H1 (cell line): ENCODE measurements around the gene CCDC112. TPM values are rescaled to one million over a fixed set of nuclear protein-coding genes. Genes with fewer than 3 reads are reported as not detected.

Experiments
- CTCF ChIA-PET: fragments of 300-600 bp; sonication (Branson Sonifier 250); formaldehyde crosslinking; loops from one replicate; lab custom pipeline; 2021; ENCODE audit not compliant: partially characterized antibody; lab: Charles Lee
- POLR2A ChIA-PET: fragments of 300-600 bp; sonication (Branson Sonifier 250); formaldehyde crosslinking; loops from one replicate; lab custom pipeline; 2021; ENCODE audit warnings: inconsistent platforms; ENCODE audit not compliant: partially characterized antibody; lab: Charles Lee
- DNase-seq, 2 experiments: peaks; one replicate each; pipeline versions ENCODE4 v3.0.0 to v3.0.0-alpha.2; 2010 to 2022; ENCODE audit warnings: low spot score in 2 of 2, low read depth in 1 of 2, mixed read lengths in 1 of 2
- FAIRE-seq: peaks from 2 replicates; lab custom pipeline; 2011; peaks lifted over from hg19 to GRCh38; lab: Jason Lieb, UNC
- H2AFZ ChIP-seq: 2 replicates; pipeline ENCODE4 v1.8.1; 2012; ENCODE audit warnings: low read length, inconsistent platforms
- H2AK5ac ChIP-seq: 2 replicates; pipeline ENCODE4 v1.6.1; 2013; ENCODE audit warnings: low read depth, low read length
- H2BK120ac ChIP-seq: replicated peaks from 2 replicates; pipeline ENCODE3; 2013; ENCODE audit warnings: low read depth, low read length, inconsistent platforms
- H2BK12ac ChIP-seq: 2 replicates; pipeline ENCODE4 v1.6.1; 2013; ENCODE audit warnings: low read depth, low read length
- H2BK15ac ChIP-seq: 2 replicates; pipeline ENCODE4 v1.6.1; 2013; ENCODE audit warnings: low read length
- H2BK20ac ChIP-seq: 2 replicates; pipeline ENCODE4 v1.6.1; 2013; ENCODE audit warnings: low read length
- H2BK5ac ChIP-seq: 2 replicates; pipeline ENCODE4 v1.6.1; 2013; ENCODE audit warnings: low read depth, low read length
- H3K14ac ChIP-seq: 2 replicates; pipeline ENCODE4 v1.6.1; 2013; ENCODE audit warnings: inconsistent platforms; ENCODE audit not compliant: insufficient read length
- H3K18ac ChIP-seq: 2 replicates; pipeline ENCODE4 v1.6.1; 2013; ENCODE audit warnings: low read length; ENCODE audit errors: extremely low read depth
- H3K23ac ChIP-seq: 2 replicates; pipeline ENCODE4 v1.6.1; 2013; ENCODE audit warnings: inconsistent platforms; ENCODE audit not compliant: insufficient read length
- H3K23me2 ChIP-seq: 2 replicates; pipeline ENCODE4 v1.6.1; 2013; ENCODE audit warnings: low read depth, low read length
- H3K27ac ChIP-seq: 2 replicates; pipeline ENCODE4 v1.6.1; 2011; ENCODE audit warnings: low read depth, low read length, inconsistent platforms
- H3K27me3 ChIP-seq, 4 experiments: replicated peaks in 1 of 4; 1 replicate in 1 of 4; 2 replicates in 3 of 4; pipeline versions ENCODE4 v1.6.1 to v1.8.1; 2011 to 2013; ENCODE audit warnings: low read length in 3 of 4, mild to moderate bottlenecking in 3 of 4, inconsistent platforms in 2 of 4, mixed read lengths in 2 of 4, moderate library complexity in 1 of 4; ENCODE audit not compliant: control insufficient read depth in 3 of 4, insufficient read depth in 3 of 4; ENCODE audit errors: extremely low read depth in 1 of 4
- H3K36me3 ChIP-seq, 4 experiments: 2 replicates each; pipeline versions ENCODE4 v1.6.1 to v1.8.1; 2011 to 2013; ENCODE audit warnings: mild to moderate bottlenecking in 4 of 4, low read length in 3 of 4, moderate library complexity in 2 of 4, control low read depth in 1 of 4, inconsistent platforms in 1 of 4; ENCODE audit not compliant: insufficient read depth in 4 of 4, control insufficient read depth in 2 of 4
- H3K4ac ChIP-seq: replicated peaks from 2 replicates; pipeline ENCODE3; 2013; ENCODE audit warnings: low read length, low read depth, mixed read lengths, inconsistent platforms; ENCODE audit not compliant: insufficient read length
- H3K4me1 ChIP-seq, 4 experiments: replicated peaks in 1 of 4; 1 replicate in 1 of 4; 2 replicates in 3 of 4; pipeline versions ENCODE4 v1.6.1 to v1.8.1; 2011 to 2013; ENCODE audit warnings: low read length in 3 of 4, inconsistent platforms in 2 of 4, mixed read lengths in 1 of 4; ENCODE audit not compliant: insufficient read depth in 4 of 4, control insufficient read depth in 3 of 4
- H3K4me2 ChIP-seq, 2 experiments: 2 replicates each; pipeline versions ENCODE4 v1.6.1 to v1.8.1; 2011 to 2013; ENCODE audit warnings: low read depth in 2 of 2, low read length in 2 of 2, control low read depth in 1 of 2, inconsistent platforms in 1 of 2, mild to moderate bottlenecking in 1 of 2; ENCODE audit not compliant: insufficient read depth in 1 of 2
- H3K4me3 ChIP-seq, 4 experiments: fragments of 200-600, 300-600 bp in 1 of 4; sonication (generic), shearing (Covaris generic), sonication (Bioruptor Twin) in 1 of 4; 2 replicates each; pipeline versions ENCODE4 v1.5.1 to v1.8.1; 2011 to 2016; ENCODE audit warnings: low read length in 4 of 4, low read depth in 3 of 4, control low read depth in 2 of 4, inconsistent platforms in 2 of 4, mild to moderate bottlenecking in 2 of 4, mixed read lengths in 1 of 4, moderate library complexity in 1 of 4; ENCODE audit not compliant: insufficient read depth in 2 of 4; ENCODE audit errors: extremely low read depth in 1 of 4
- H3K56ac ChIP-seq: replicated peaks from 2 replicates; pipeline ENCODE3; 2013; ENCODE audit warnings: low read depth, mild to moderate bottlenecking, mixed read lengths, low read length, inconsistent platforms; ENCODE audit not compliant: insufficient read length
- H3K79me1 ChIP-seq: 2 replicates; pipeline ENCODE4 v1.6.1; 2013; ENCODE audit warnings: low read depth, low read length, control low read depth
- H3K79me2 ChIP-seq, 2 experiments: 2 replicates each; pipeline versions ENCODE4 v1.6.1 to v1.8.1; 2012 to 2013; ENCODE audit warnings: low read length in 2 of 2, mild to moderate bottlenecking in 2 of 2, inconsistent platforms in 1 of 2; ENCODE audit not compliant: insufficient read depth in 2 of 2, control insufficient read depth in 1 of 2
- H3K9ac ChIP-seq, 4 experiments: replicated peaks in 1 of 4; 1 replicate in 1 of 4; 2 replicates in 3 of 4; pipeline versions ENCODE4 v1.6.1 to v1.8.1; 2011 to 2013; ENCODE audit warnings: low read depth in 3 of 4, low read length in 3 of 4, control low read depth in 2 of 4, mild to moderate bottlenecking in 2 of 4, moderate library complexity in 2 of 4, inconsistent platforms in 1 of 4; ENCODE audit errors: extremely low read depth in 1 of 4
- H3K9me3 ChIP-seq, 2 experiments: 2 replicates each; pipeline versions ENCODE4 v1.6.1 to v1.8.1; 2012 to 2013; ENCODE audit warnings: mild to moderate bottlenecking in 2 of 2, moderate library complexity in 2 of 2, control low read depth in 1 of 2, inconsistent platforms in 1 of 2, low read depth in 1 of 2, low read length in 1 of 2, mixed read lengths in 1 of 2; ENCODE audit not compliant: insufficient read depth in 2 of 2
- H4K20me1 ChIP-seq, 2 experiments: replicated peaks in 1 of 2; 2 replicates each; pipeline versions ENCODE3 to v1.8.1; 2011 to 2013; ENCODE audit warnings: inconsistent platforms in 2 of 2, low read length in 2 of 2, mild to moderate bottlenecking in 1 of 2; ENCODE audit not compliant: insufficient read depth in 2 of 2, control insufficient read depth in 1 of 2
- H4K5ac ChIP-seq: 2 replicates; pipeline ENCODE4 v1.6.1; 2013; ENCODE audit warnings: low read length, low read depth, mixed read lengths, inconsistent platforms; ENCODE audit not compliant: insufficient read length
- H4K8ac ChIP-seq: 2 replicates; pipeline ENCODE4 v1.8.0; 2013; ENCODE audit warnings: mild to moderate bottlenecking, moderate library complexity, low read length, inconsistent platforms; ENCODE audit not compliant: insufficient read depth; ENCODE audit errors: extremely low read depth
- H4K91ac ChIP-seq: replicated peaks from 2 replicates; pipeline ENCODE3; 2013; ENCODE audit warnings: low read length, mixed read lengths, inconsistent platforms; ENCODE audit not compliant: insufficient read length
- CBX5 ChIP-seq: fragments of 300-800, 300-1000 bp; sonication (generic); IDR thresholded peaks from 2 replicates; pipeline ENCODE4 v1.7.1; 2016; ENCODE audit warnings: antibody characterized with exemption, low read length, low read depth
- KDM4A ChIP-seq: IDR thresholded peaks from one replicate; pipeline ENCODE4 v1.7.1; 2012; ENCODE audit warnings: low read depth, mild to moderate bottlenecking, moderate library complexity, low read length, inconsistent platforms; ENCODE audit not compliant: severe bottlenecking
- NANOG ChIP-seq: IDR thresholded peaks from 2 replicates; pipeline ENCODE4 v1.6.1; 2011; ENCODE audit warnings: low read length, low read depth, mild to moderate bottlenecking, inconsistent platforms; ENCODE audit not compliant: insufficient read depth, poor library complexity, severe bottlenecking
- NRF1 ChIP-seq: IDR thresholded peaks from 2 replicates; pipeline ENCODE4 v1.6.1; 2011; ENCODE audit warnings: mild to moderate bottlenecking, low read depth, low read length, improper control_type of control experiment
- RAD21 ChIP-seq, 2 experiments: IDR thresholded peaks in 1 of 2; conservative IDR thresholded peaks in 1 of 2; 2 replicates each; pipeline ENCODE4 v1.6.1; 2011; ENCODE audit warnings: low read depth in 2 of 2, low read length in 2 of 2, improper control_type of control experiment in 1 of 2, inconsistent platforms in 1 of 2, mild to moderate bottlenecking in 1 of 2, moderate library complexity in 1 of 2
- RBBP5 ChIP-seq: IDR thresholded peaks from 2 replicates; pipeline ENCODE4 v1.7.1; 2012; ENCODE audit warnings: low read depth, mild to moderate bottlenecking, inconsistent platforms, low read length, moderate library complexity, borderline replicate concordance
- SP4 ChIP-seq: IDR thresholded peaks from 2 replicates; pipeline ENCODE4 v1.6.1; 2012; ENCODE audit warnings: low read length, inconsistent platforms
- TBP ChIP-seq: IDR thresholded peaks from 2 replicates; pipeline ENCODE4 v1.6.1; 2011; ENCODE audit warnings: low read depth, low read length, improper control_type of control experiment
- WGBS, 2 experiments: shearing (Covaris generic) in 1 of 2; methylation state at CpG; one replicate each; pipeline versions ENCODE4 v1.1.6 to v1.1.7; 2013 to 2015; ENCODE audit warnings: low lambda C conversion rate in 2 of 2, mixed read lengths in 2 of 2, inconsistent platforms in 1 of 2, low coverage in 1 of 2, missing lambda C conversion rate in 1 of 2; ENCODE audit not compliant: insufficient replicate concordance in 2 of 2, insufficient coverage in 1 of 2, insufficient read length in 1 of 2; ENCODE audit errors: extremely low coverage in 1 of 2, missing lambda C conversion rate in 1 of 2; 5-methylcytosine and 5-hydroxymethylcytosine counted together
- polyA plus RNA-seq, 7 experiments: library from polyadenylated mRNA; depleted of rRNA in 3 of 7; stranded (reverse) in 5 of 7; unstranded in 2 of 7; fragments of >200 nt in 5 of 7; fragments of 200-250 nt in 2 of 7; gene quantifications; 1 replicate in 5 of 7; 2 replicates in 1 of 7; 4 replicates in 1 of 7; pipeline versions ENCODE4 v1.2.1 to v1.2.3, GENCODE V29; 2011 to 2013; ENCODE audit warnings: missing spikeins in 2 of 7, mixed read lengths in 2 of 7
- total RNA-seq: library from RNA; stranded (reverse); fragmentation: NEBNext Ultra II Directional; extraction: Animal tissue kit (Norgen Biotek cat#: 25700); gene quantifications from 2 replicates; pipeline ENCODE4 v1.2.1, GENCODE V29; 2021
- TF ChIP-seq, protein P1 (sequence below), 3 experiments: IDR thresholded peaks; 1 replicate in 2 of 3; 2 replicates in 1 of 3; pipeline versions ENCODE4 v1.5.1 to v1.6.1; 2011; ENCODE audit warnings: low read length in 3 of 3, mild to moderate bottlenecking in 3 of 3, inconsistent platforms in 2 of 3, low read depth in 1 of 3, moderate library complexity in 1 of 3; ENCODE audit not compliant: insufficient read depth in 1 of 3; ENCODE audit errors: control extremely low read depth in 1 of 3
- TF ChIP-seq, protein P2 (sequence below): IDR thresholded peaks from 2 replicates; pipeline ENCODE4 v1.6.1; 2011; ENCODE audit warnings: low read length, improper control_type of control experiment

The CCDC112 gene
- total and polyA plus RNA-seq, 2 of the 8 experiments (the other 6 are each of a cell fraction or from before 2014, with no cell fraction given), result 3.3 to 15.6 TPM

DNA sequence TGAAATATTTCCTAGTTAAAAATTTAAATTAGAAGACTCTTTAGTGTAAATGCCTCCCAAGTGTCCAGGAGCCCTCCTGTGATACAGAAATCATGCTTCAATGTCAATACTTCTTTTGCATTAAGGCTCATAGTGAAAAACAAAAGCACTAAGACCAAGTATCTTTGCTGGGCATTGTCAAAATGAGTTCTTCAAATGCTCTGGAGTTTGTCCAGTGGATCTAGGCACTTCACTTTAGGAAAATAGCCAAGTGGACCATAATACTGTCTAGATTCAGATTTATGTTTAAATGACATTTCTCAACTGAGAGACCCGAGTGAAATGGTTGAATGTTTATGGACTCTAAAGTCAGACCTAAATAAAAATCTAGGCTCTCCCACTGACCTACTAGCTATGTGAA lies 21.3 kb upstream of the CCDC112 start:
- 77% methylated on average over 1 of the region's 1 CpG; no CpG with 5 or more reads in 1 of the 2 experiments for WGBS, 2 experiments
- H4K91ac ChIP-seq, result no peak overlapping the region
- TF ChIP-seq RBBP5 (no peak), NANOG (no peak), KDM4A (no peak), RAD21 (IDR thresholded peaks at IDR 0.05 in 1 of 2, conservative IDR thresholded peaks at IDR 0.05 in 1 of 2; ENCODE audit: low read depth in 2 of 2, low read length in 2 of 2) (no peak), SP4 (no peak), NRF1 (no peak), CBX5 (no peak), TBP (no peak)
- TF ChIP-seq, protein P1, sequence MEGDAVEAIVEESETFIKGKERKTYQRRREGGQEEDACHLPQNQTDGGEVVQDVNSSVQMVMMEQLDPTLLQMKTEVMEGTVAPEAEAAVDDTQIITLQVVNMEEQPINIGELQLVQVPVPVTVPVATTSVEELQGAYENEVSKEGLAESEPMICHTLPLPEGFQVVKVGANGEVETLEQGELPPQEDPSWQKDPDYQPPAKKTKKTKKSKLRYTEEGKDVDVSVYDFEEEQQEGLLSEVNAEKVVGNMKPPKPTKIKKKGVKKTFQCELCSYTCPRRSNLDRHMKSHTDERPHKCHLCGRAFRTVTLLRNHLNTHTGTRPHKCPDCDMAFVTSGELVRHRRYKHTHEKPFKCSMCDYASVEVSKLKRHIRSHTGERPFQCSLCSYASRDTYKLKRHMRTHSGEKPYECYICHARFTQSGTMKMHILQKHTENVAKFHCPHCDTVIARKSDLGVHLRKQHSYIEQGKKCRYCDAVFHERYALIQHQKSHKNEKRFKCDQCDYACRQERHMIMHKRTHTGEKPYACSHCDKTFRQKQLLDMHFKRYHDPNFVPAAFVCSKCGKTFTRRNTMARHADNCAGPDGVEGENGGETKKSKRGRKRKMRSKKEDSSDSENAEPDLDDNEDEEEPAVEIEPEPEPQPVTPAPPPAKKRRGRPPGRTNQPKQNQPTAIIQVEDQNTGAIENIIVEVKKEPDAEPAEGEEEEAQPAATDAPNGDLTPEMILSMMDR (IDR thresholded peaks at IDR 0.05; ENCODE audit: control extremely low read depth in 1 of 3, insufficient read depth in 1 of 3, low read depth in 1 of 3, low read length in 3 of 3), result no peak
- TF ChIP-seq, protein P2, sequence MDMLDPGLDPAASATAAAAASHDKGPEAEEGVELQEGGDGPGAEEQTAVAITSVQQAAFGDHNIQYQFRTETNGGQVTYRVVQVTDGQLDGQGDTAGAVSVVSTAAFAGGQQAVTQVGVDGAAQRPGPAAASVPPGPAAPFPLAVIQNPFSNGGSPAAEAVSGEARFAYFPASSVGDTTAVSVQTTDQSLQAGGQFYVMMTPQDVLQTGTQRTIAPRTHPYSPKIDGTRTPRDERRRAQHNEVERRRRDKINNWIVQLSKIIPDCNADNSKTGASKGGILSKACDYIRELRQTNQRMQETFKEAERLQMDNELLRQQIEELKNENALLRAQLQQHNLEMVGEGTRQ, result no peak

More for the DNA sequence above, 21.3 kb upstream of the CCDC112 start:
- Histone ChIP-seq H3K9ac (no peak overlapping the region), H3K4me2 (no peak overlapping the region), H2BK20ac (no peak overlapping the region), H3K4ac (no peak overlapping the region), H3K14ac (no peak overlapping the region), H4K20me1 (no peaks in the 10 kb centered on the region), H3K79me2 (no peaks in the 10 kb centered on the region), H3K9me3 (no peaks in the 10 kb centered on the region; a peak in 1 of 4 replicates), H2BK120ac (no peak overlapping the region), H2AK5ac (no peak overlapping the region), H3K27me3 (no peaks in the 10 kb centered on the region), H2BK5ac (no peak overlapping the region), H3K18ac (no peak overlapping the region), H3K23ac (no peak overlapping the region), H2AFZ (no peak overlapping the region), H3K27ac (no peak overlapping the region), H2BK15ac (no peak overlapping the region), H3K4me3 (no peak overlapping the region), H3K23me2 (no peaks in the 10 kb centered on the region), H3K79me1 (no peaks in the 10 kb centered on the region), H3K56ac (no peak overlapping the region), H3K36me3 (no peaks in the 10 kb centered on the region), H2BK12ac (no peak overlapping the region), H4K5ac (no peak overlapping the region), H3K4me1 (peaks cover 0 to 3% (median 0%) of the 10 kb centered on the region in 4 experiments; a peak in 1 of 7 replicates), H4K8ac (no peak overlapping the region)
- CTCF ChIA-PET, result interaction anchor here (1.0 to 2.1 kb wide), 3 partner anchors 32 to 522 kb away, joined by 3 to 5 read pairs (median 5); no protein-coding TSS in a partner anchor
- POLR2A ChIA-PET, result interaction anchor here (1.3 kb wide), 1 partner anchor 15 kb away, joined by 3 read pairs; no protein-coding TSS in a partner anchor
- DNase-seq (no peak), FAIRE-seq (no peak)
